SH-SY5Y (cell line): Measurements from ENCODE around the gene OTOF.

ENCODE experiments used
- GATA2 ChIP-seq: IDR thresholded peaks from 2 replicates; pipeline ENCODE4 v1.6.1; 2011; ENCODE audit warnings: mild to moderate bottlenecking, low read depth, low read length
- GATA3 ChIP-seq: IDR thresholded peaks from 2 replicates; pipeline ENCODE4 v1.6.1; 2011; ENCODE audit warnings: low read depth, mild to moderate bottlenecking, low read length, moderate library complexity

- TF ChIP-seq GATA3 (no peak), GATA2 (no peak)
Measured at GRCh38 chr2:26455037-26455669, 22.8 kb downstream of the OTOF start.
